Right forelimb (tissue), 1 donor: ENCODE results near the gene HMCES.

Experiments
- DNase-seq: peaks from one replicate; pipeline ENCODE4 v3.0.0-alpha.2; 2018

HMCES gene

GRCh38 chr3:129305592-129306091, 27.0 kb downstream of the HMCES start:
- DNase-seq: peak; percentile 88

GRCh38 chr3:129308636-129309035, 30.0 kb downstream of the HMCES start:
- no peak for DNase-seq

- DNase-seq: no peak
Observed at GRCh38 chr3:129310111-129311011, 31.7 kb downstream of the HMCES start.

GRCh38 chr3:129311054-129311902, 32.6 kb downstream of the HMCES start:
- no peak for DNase-seq

- no peak for DNase-seq
Observed at GRCh38 chr3:129312021-129312639, 33.5 kb downstream of the HMCES start.

GRCh38 chr3:129312671-129313414, 34.2 kb downstream of the HMCES start:
- no peak for DNase-seq

DNA sequence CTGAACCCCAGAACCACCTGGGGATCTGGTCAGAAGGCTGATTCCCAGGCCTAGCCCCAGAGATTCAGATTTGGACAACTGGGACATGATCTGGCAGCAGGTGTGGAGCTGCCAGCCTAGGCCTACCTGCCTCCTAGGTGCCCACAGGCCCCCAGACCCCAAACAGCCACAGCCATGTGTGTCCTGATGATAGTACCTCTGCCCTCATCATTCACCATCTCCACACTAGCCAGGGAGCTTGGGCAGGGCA, 34.7 kb downstream of the HMCES start:
- no peak for DNase-seq

- DNase-seq: no peak
Observed at GRCh38 chr3:129313665-129314385, 35.2 kb downstream of the HMCES start.

DNA sequence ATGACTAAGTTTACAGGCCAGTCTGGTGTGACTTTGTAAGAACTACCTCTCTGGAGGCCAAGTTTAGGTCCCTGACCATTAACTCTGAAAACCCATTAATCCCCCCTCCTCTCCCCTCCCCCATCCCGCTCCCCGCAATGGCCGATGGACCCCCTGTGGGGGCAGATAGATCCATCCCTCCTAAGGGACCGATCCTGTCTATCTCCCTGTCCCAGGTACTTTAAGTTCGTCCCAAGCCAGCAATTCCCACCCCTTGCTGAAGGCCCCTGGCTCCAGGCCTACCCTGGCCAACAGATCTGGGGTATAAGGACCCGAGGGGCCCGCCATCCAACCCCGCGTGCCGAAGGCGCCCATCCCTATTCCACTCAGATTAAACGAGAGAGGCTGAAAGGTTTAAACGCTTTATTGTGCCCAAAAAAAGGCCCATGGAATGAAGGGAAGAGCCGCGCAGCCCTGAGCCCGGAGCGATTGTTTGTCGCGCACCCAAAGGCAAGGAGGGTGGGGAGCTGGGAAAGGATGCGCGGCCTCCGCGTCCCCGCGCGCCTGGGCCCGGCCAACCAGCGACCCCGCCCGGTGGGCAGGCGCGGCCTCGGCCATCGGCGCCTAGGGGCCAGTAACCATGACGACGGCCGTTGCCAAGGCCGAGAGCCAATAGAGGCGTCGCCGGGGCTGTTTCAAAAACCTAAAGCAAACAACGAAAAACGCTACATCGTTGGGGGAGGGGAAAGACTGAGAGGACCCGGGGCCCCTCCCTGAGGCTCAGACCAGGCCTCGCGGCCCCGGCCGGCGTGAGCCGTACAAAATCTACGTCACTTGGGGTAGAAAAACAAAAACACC, 35.9 kb downstream of the HMCES start:
- peak; percentile 92 for DNase-seq

- DNase-seq: peak; percentile 69
Observed at GRCh38 chr3:129315223-129315997, 36.7 kb downstream of the HMCES start.

DNA sequence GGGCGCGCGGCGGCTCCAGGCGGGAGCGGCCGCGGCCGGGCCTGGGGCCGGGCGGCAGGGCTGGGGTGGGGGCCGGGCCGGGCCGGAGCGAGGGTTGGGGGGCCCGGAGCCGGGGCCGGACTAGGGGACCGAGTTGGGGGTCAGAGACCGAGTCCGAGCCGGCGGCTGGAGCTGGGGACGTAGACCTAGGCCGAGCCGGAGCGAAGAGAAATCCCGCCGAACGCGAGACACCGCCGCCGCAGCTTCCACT, 37.3 kb downstream of the HMCES start:
- DNase-seq: no peak

DNA sequence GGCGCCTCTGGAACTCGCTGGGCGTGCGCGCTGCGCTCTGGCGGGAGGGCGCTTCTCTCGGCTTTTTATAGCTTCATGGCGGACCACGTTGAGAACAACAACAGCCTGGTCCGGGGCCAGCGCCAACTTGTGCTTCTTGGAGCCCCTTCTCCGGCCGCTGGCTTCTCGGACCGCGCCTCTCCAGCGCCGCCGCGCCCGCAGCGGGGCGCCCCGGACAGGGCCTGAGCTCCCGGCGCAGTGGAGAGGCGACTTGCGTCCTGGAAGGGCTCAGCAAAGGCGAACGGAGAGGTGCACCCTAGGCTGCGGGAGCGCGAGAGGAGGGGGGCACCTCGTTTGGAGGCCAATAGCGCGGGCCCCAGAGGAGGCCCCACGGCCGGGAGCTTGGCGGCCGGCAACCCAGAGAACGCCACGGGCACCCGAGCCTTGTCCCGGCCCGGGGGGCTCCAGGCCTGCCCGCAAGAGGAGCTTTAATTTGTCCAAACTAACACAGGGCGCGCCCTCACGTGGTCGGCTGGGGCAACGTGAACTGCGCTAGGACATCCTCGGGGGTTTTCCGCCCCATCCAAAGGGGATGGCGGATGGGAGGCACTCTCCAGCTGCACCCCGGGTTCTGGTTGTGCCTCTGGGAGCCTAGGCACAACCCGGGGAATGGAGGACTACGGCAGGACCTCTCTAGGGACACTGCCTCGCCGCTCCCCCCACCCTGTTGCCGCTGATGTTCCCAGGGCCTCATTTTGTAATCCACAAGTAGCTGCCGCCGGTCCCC, 37.8 kb downstream of the HMCES start:
- DNase-seq: peak; percentile 93

- no peak for DNase-seq
Observed at GRCh38 chr3:129317014-129317771, 38.5 kb downstream of the HMCES start.

GRCh38 chr3:129317848-129318247, 39.2 kb downstream of the HMCES start:
- DNase-seq: no peak

DNA sequence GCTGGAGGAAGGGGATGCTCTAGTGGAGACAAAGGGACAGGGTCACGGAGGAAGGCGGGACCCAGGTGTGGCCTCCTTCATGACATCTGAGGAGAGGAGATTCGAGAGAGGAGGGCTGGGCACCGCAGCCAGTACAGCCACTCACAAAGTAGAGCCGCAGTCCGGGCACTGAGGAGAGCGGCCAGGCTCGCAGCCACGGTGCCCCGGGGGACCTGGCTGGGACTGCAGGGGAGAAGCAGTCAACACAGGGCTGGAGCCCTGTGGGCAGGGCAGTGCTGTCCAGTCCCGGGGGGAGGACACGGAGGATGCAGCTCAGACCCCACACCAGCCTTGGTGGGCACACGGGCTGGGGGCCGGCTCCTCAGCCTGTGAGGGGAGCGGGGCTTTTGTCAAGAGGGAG, 40.3 kb downstream of the HMCES start:
- no peak for DNase-seq

GRCh38 chr3:129320261-129320660, 41.6 kb downstream of the HMCES start:
- DNase-seq: no peak

GRCh38 chr3:129320825-129321487, 42.3 kb downstream of the HMCES start:
- DNase-seq: no peak

DNA sequence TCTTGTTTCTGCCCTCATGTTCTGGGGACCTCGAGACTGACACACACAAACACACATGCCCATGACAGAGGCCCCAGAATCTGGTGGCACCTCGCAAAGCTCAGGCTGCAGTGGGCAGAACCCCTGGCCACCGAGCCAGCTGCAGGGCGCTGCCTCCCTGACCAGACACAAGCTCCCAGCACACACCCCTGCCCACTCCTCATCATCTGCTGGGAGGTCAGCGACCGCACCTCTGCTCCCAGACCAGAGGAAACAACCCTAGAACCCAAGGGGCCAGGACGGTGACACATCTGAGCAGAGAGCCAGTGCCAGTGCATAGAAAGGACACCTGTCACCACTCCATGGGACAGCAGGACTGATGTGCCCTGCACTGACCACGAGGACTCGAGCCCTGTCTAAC, 43.2 kb downstream of the HMCES start:
- DNase-seq: no peak
